Head of caudate nucleus (tissue), 42 donors: Measurements from ENCODE around the gene PDP2.
"Not testable (repeated sequence)": the region's sequence is repeated elsewhere in the genome, so short reads cannot be mapped to it uniquely, and the experiment has no call there.

ENCODE experiments used
- DNase-seq, 42 donors: peaks; one replicate each; pipeline versions ENCODE4 v3.0.0 to v3.0.0-alpha.2; 2020 to 2021; ENCODE audit warnings: mixed read lengths in 7 of 42
- intact Hi-C: fragments of 100-400 bp; cut with DNase I; formaldehyde crosslinking; loops from one replicate; pipeline ENCODE4 v1.15.0; 2022

The PDP2 gene

GRCh38 chr16:66924527-66925321, 44.4 kb downstream of the PDP2 start:
- DNase-seq, result peak in 1 of 42 donors; percentile 34
- intact Hi-C loops, result no loop called here

GRCh38 chr16:66925322-66925840, 45.1 kb downstream of the PDP2 start, which contains the start of gene RRAD:
Gene RRAD (minus strand): TSS chr16:66925535. CDS start chr16:66925179, 356 bp downstream.
- DNase-seq, result no peak

GRCh38 chr16:66926171-66926947, 46.0 kb downstream of the PDP2 start:
- intact Hi-C loops, result no loop called here
- DNase-seq, result peak in 22 of 42 donors; percentile 6 to 68 (median 43)

More at GRCh38 chr16:66925322-66925840, 45.1 kb downstream of the PDP2 start, which contains the start of gene RRAD:
- intact Hi-C loops, result no loop called here

- intact Hi-C loops, result no loop called here
- no peak for DNase-seq
Observed at GRCh38 chr16:66926961-66927436, 46.7 kb downstream of the PDP2 start.

- intact Hi-C loops, result no loop called here
- DNase-seq, result no peak
Observed at GRCh38 chr16:66927918-66928649, 47.8 kb downstream of the PDP2 start.

- peak in 10 of 42 donors; percentile 17 to 48 (median 32) for DNase-seq
- intact Hi-C loops, result no loop called here
Observed at GRCh38 chr16:66928702-66929388, 48.5 kb downstream of the PDP2 start.

GRCh38 chr16:66930189-66930588, 49.9 kb downstream of the PDP2 start:
- intact Hi-C loops, result no loop called here
- no peak for DNase-seq

GRCh38 chr16:66931665-66932064, 51.4 kb downstream of the PDP2 start:
- intact Hi-C loops, result no loop called here
- DNase-seq, result no peak

- DNase-seq, result no peak
- intact Hi-C loops, result no loop called here
Observed at GRCh38 chr16:66932076-66932475, 51.8 kb downstream of the PDP2 start.

- DNase-seq, result peak in 28 of 42 donors; percentile 21 to 76 (median 52)
- intact Hi-C loops, result no loop called here
Observed at GRCh38 chr16:66933776-66934137, 53.4 kb downstream of the PDP2 start.

GRCh38 chr16:66934138-66934838, 54.0 kb downstream of the PDP2 start, which contains the start of gene CIAO2B:
Gene CIAO2B (minus strand): TSS chr16:66934402. CDS start chr16:66934364, 38 bp downstream.
- intact Hi-C loops, result no loop called here
- peak; percentile 65 to 94 (median 88) for DNase-seq

- peak in 5 of 42 donors; percentile 13 to 50 (median 29) for DNase-seq
- intact Hi-C loops, result not testable (repeated sequence)
Observed at GRCh38 chr16:66934839-66935313, 54.6 kb downstream of the PDP2 start.

- peak in 7 of 42 donors; percentile 19 to 47 (median 29) for DNase-seq
- intact Hi-C loops, result no loop called here
Observed at GRCh38 chr16:66935314-66936011, 55.1 kb downstream of the PDP2 start, which contains the start of gene CES2. Gene CES2 (plus strand): TSS chr16:66935516. CDS start chr16:66935636, 120 bp downstream.

- no peak for DNase-seq
- intact Hi-C loops, result no loop called here
Observed at GRCh38 chr16:66936462-66936861, 56.1 kb downstream of the PDP2 start.

GRCh38 chr16:66936889-66937554, 56.7 kb downstream of the PDP2 start:
- intact Hi-C loops, result no loop called here
- DNase-seq, result no peak

GRCh38 chr16:66937725-66938337, 57.5 kb downstream of the PDP2 start:
- no peak for DNase-seq
- intact Hi-C loops, result no loop called here
